Right atrium auricular region (tissue), 2 donors: ENCODE measurements around the gene ATP2A3. TPM values are rescaled to one million over a fixed set of nuclear protein-coding genes. Genes with fewer than 3 reads are reported as not detected.

Experiments used
- DNase-seq: peaks from one replicate; pipeline ENCODE4 v3.0.0-alpha.2; 2019; ENCODE audit warnings: low spot score
- H3K27ac ChIP-seq, 2 donors: fragments of 200-600 bp; sonication (generic); 1 replicate in 1 of 2; 2 replicates in 1 of 2; pipeline ENCODE4 v1.5.1; 2016 to 2019
- H3K27me3 ChIP-seq, 2 donors: fragments of 200-600 bp; sonication (generic); one replicate each; pipeline versions ENCODE4 v1.5.1 to v1.6.0; 2017 to 2019
- H3K36me3 ChIP-seq: fragments of 200-600 bp; sonication (generic); one replicate; pipeline ENCODE4 v1.5.1; 2016
- H3K4me1 ChIP-seq, 2 donors: fragments of 200-600 bp; sonication (generic); one replicate each; pipeline versions ENCODE4 v1.5.1 to v1.6.0; 2017 to 2019
- H3K4me3 ChIP-seq, 2 donors: fragments of 200-600 bp; sonication (generic); 1 replicate in 1 of 2; 2 replicates in 1 of 2; pipeline ENCODE4 v1.5.1; 2017 to 2019; ENCODE audit warnings: mild to moderate bottlenecking in 1 of 2, moderate library complexity in 1 of 2
- H3K9me3 ChIP-seq, 2 donors: fragments of 200-600 bp; sonication (generic); one replicate each; pipeline ENCODE4 v1.5.1; 2019
- CTCF ChIP-seq, 2 donors: fragments of 200-600 bp; sonication (generic); IDR thresholded peaks; one replicate each; pipeline ENCODE4 v1.5.1; 2019; ENCODE audit warnings: antibody characterized with exemption in 2 of 2
- total RNA-seq, 2 donors: library from RNA; depleted of rRNA; stranded (reverse); fragments of >200 nt; gene quantifications; one replicate each; pipeline ENCODE4 v1.1.0, GENCODE V29; 2016

The ATP2A3 gene
- total RNA-seq, 2 donors from 2014 or later: 5.5 to 12.2 TPM

- H3K27ac ChIP-seq: peak overlapping the region; percentile 74 to 85
- no peak overlapping the region for H3K4me3 ChIP-seq
- H3K9me3 ChIP-seq: no peaks in the 10 kb centered on the region
- H3K27me3 ChIP-seq: no peaks in the 10 kb centered on the region
- no peak for TF ChIP-seq CTCF (IDR thresholded peaks at IDR 0.05)
- no peaks in the 10 kb centered on the region for H3K36me3 ChIP-seq
- DNase-seq: no peak
- peaks cover 0 to 89% of the 10 kb centered on the region in 2 donors for H3K4me1 ChIP-seq
Observed at GRCh38 chr17:3890878-3891219, 73.4 kb downstream of the ATP2A3 start.

- H3K9me3 ChIP-seq: no peaks in the 10 kb centered on the region
- peaks cover under 1% of the 10 kb centered on the region for H3K36me3 ChIP-seq
- H3K27ac ChIP-seq: peak overlapping the region; percentile 74 to 85
- no peaks in the 10 kb centered on the region for H3K27me3 ChIP-seq
- DNase-seq: peak; percentile 89
- peaks cover 0 to 91% of the 10 kb centered on the region in 2 donors for H3K4me1 ChIP-seq
- no peak for TF ChIP-seq CTCF (IDR thresholded peaks at IDR 0.05)
- peak overlapping the region in 1 of 2 donors; percentile 1 for H3K4me3 ChIP-seq
Observed at GRCh38 chr17:3890082-3890877, 74.0 kb downstream of the ATP2A3 start.

- H3K36me3 ChIP-seq: peaks cover 9% of the 10 kb centered on the region
- no peaks in the 10 kb centered on the region for H3K9me3 ChIP-seq
- no peaks in the 10 kb centered on the region for H3K27me3 ChIP-seq
- no peak for TF ChIP-seq CTCF (IDR thresholded peaks at IDR 0.05)
- H3K27ac ChIP-seq: peak overlapping the region; percentile 74 to 85
- peak overlapping the region in 1 of 2 donors; percentile 1 for H3K4me3 ChIP-seq
- H3K4me1 ChIP-seq: peaks cover 0 to 83% of the 10 kb centered on the region in 2 donors
- DNase-seq: no peak
Observed at GRCh38 chr17:3889325-3890012, 74.8 kb downstream of the ATP2A3 start.

GRCh38 chr17:3888343-3889171, 75.7 kb downstream of the ATP2A3 start:
- peak overlapping the region; percentile 74 to 85 for H3K27ac ChIP-seq
- peak; percentile 88 for DNase-seq

More at GRCh38 chr17:3888343-3889171, 75.7 kb downstream of the ATP2A3 start:
- no peak overlapping the region for H3K4me3 ChIP-seq
- peaks cover 0 to 74% of the 10 kb centered on the region in 2 donors for H3K4me1 ChIP-seq
- no peaks in the 10 kb centered on the region for H3K27me3 ChIP-seq
- TF ChIP-seq CTCF (IDR thresholded peaks at IDR 0.05): no peak
- peaks cover 18% of the 10 kb centered on the region for H3K36me3 ChIP-seq
- H3K9me3 ChIP-seq: no peaks in the 10 kb centered on the region
